Measurements from ENCODE around the gene RBMXL3. TPM values are rescaled to one million over a fixed set of nuclear protein-coding genes. Genes with fewer than 3 reads are reported as not detected.

Gene RBMXL3
- not detected for total RNA-seq

DNA sequence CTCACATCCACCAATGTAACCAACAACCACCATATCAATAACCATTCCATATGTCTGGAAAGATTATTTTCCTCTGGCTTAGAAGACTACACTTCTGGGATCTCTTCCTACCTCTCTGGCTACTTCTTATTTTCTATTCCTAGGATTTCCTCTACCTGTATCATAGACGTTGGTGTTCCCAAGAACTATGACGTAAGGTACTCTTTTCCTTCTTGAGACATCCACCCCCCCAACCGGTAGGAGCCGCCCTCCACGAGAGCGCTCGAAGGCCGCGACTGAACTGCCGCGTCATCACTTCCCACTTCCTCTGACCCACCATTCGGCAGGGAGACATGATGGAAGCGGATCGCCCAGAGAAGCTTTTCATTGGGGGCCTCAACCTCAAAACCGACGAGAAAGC, at the start of gene RBMXL3:
TSS of gene RBMXL3 (plus strand) at position 301 of the 400 bp plus-strand sequence. CDS start at position 333, 32 bp downstream.
- TF ChIP-seq, protein P1, sequence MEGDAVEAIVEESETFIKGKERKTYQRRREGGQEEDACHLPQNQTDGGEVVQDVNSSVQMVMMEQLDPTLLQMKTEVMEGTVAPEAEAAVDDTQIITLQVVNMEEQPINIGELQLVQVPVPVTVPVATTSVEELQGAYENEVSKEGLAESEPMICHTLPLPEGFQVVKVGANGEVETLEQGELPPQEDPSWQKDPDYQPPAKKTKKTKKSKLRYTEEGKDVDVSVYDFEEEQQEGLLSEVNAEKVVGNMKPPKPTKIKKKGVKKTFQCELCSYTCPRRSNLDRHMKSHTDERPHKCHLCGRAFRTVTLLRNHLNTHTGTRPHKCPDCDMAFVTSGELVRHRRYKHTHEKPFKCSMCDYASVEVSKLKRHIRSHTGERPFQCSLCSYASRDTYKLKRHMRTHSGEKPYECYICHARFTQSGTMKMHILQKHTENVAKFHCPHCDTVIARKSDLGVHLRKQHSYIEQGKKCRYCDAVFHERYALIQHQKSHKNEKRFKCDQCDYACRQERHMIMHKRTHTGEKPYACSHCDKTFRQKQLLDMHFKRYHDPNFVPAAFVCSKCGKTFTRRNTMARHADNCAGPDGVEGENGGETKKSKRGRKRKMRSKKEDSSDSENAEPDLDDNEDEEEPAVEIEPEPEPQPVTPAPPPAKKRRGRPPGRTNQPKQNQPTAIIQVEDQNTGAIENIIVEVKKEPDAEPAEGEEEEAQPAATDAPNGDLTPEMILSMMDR (IDR thresholded peaks at IDR 0.05), result no peak

DNA sequence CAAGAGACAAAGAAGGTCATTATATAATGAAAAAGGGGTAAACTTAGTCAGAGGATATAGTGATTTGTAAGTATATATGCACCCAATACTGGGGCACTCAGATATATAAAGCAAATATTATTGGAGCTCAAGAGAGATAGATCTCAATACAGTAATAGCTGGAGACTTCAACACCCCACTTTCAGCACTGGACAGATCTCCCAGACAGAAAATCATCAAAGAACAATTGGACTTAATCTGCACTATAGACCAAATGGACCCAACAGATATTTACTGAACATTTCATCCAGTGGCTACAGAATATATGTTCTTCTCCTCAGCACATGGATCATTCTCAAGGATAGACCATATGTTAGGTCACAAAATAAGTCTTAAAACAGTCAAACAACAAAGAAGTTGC, 47.2 kb upstream of the RBMXL3 start:
- no peak for ATAC-seq
- TF ChIP-seq, protein P1 (IDR thresholded peaks at IDR 0.05), result no peak
- ChIA-PET POLR2A (no interaction called here), CTCF (no interaction called here)
- Mint-ChIP-seq H3K27ac (no peak overlapping the region), H3K4me1 (ENCODE audit: low read depth) (no peaks in the 10 kb centered on the region), H3K9me3 (peaks cover 5% of the 10 kb centered on the region), H3K4me3 (no peak overlapping the region), H3K27me3 (no peaks in the 10 kb centered on the region), H3K36me3 (ENCODE audit: low read depth) (no peaks in the 10 kb centered on the region)
- DNase-seq, result no peak
- intact Hi-C loops (cut with micrococcal nuclease), result no loop called here

More for the DNA sequence above, at the start of gene RBMXL3:
- ATAC-seq (no peak), DNase-seq (no peak)
- CTCF ChIA-PET, result no interaction called here
- Mint-ChIP-seq H3K27me3 (no peaks in the 10 kb centered on the region), H3K4me1 (ENCODE audit: low read depth) (no peaks in the 10 kb centered on the region), H3K9me3 (no peaks in the 10 kb centered on the region), H3K27ac (no peak within 1 kb of the TSS), H3K36me3 (ENCODE audit: low read depth) (no peaks in the 10 kb centered on the region), H3K4me3 (no peak within 1 kb of the TSS)
- intact Hi-C loops (cut with micrococcal nuclease), result no loop called here
- POLR2A ChIA-PET, result no interaction called here

DNA sequence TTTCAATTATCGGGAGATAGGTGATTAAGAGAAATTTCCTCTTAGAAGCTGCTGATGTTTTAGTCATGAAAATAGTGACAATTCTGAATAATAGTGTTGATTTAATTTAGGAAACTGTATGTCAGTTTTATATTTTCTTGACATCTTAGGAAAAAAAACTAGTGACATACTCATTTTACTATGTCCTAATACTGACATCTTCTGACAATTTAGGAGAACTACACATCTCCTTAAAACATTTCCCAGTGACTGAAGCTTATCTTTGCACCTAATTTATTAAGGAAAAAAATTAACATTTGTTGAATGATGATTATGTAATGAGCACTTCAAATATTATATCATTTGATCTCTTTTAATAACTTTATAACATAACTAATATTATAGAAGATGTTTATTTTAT, 42.0 kb upstream of the RBMXL3 start:
- H3K27ac Mint-ChIP-seq, result no peak overlapping the region
- CTCF ChIA-PET, result no interaction called here
- TF ChIP-seq, protein P1 (IDR thresholded peaks at IDR 0.05), result no peak
- H3K4me3 Mint-ChIP-seq, result no peak overlapping the region
- DNase-seq, result no peak
- intact Hi-C loops (cut with micrococcal nuclease), result no loop called here
- no peak for ATAC-seq
- H3K27me3 Mint-ChIP-seq, result no peaks in the 10 kb centered on the region
- peaks cover 4% of the 10 kb centered on the region for H3K9me3 Mint-ChIP-seq
- no peaks in the 10 kb centered on the region for H3K36me3 Mint-ChIP-seq (ENCODE audit: low read depth)
- no peaks in the 10 kb centered on the region for H3K4me1 Mint-ChIP-seq (ENCODE audit: low read depth)
- POLR2A ChIA-PET, result no interaction called here

DNA sequence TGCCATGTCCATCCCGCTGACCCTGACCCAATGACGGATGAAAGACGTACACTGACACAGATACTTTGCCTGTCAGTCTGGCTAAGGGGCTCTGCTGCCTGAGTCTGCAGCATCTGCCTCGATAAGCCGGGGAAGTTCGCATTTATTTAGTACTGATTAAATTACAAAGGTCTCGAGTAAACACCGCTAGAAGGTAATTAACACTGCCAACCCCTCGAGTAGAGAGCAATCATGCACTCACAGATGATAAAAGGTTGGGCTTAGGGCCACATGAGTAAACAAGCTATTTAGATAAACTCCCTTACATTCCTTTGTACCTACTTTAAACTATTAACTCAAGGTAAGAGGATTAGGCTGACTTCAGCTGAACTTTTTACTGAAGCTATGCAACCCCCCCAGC, 16.0 kb upstream of the RBMXL3 start:
- H3K27me3 Mint-ChIP-seq, result no peaks in the 10 kb centered on the region
- TF ChIP-seq, protein P1 (IDR thresholded peaks at IDR 0.05), result no peak
- DNase-seq (no peak), ATAC-seq (no peak)
- no peak overlapping the region for H3K27ac Mint-ChIP-seq
- H3K4me1 Mint-ChIP-seq (ENCODE audit: low read depth), result no peaks in the 10 kb centered on the region
- CTCF ChIA-PET, result no interaction called here
- H3K4me3 Mint-ChIP-seq, result no peak overlapping the region
- intact Hi-C loops (cut with micrococcal nuclease), result no loop called here
- POLR2A ChIA-PET, result no interaction called here
- H3K36me3 Mint-ChIP-seq (ENCODE audit: low read depth), result no peaks in the 10 kb centered on the region
- no peaks in the 10 kb centered on the region for H3K9me3 Mint-ChIP-seq

- Mint-ChIP-seq H3K27me3 (no peaks in the 10 kb centered on the region), H3K27ac (no peak overlapping the region), H3K4me3 (no peak overlapping the region), H3K9me3 (no peaks in the 10 kb centered on the region), H3K36me3 (ENCODE audit: low read depth) (no peaks in the 10 kb centered on the region), H3K4me1 (ENCODE audit: low read depth) (no peaks in the 10 kb centered on the region)
- DNase-seq, result no peak
- no peak for ATAC-seq
- ChIA-PET POLR2A (no interaction called here), CTCF (no interaction called here)
- TF ChIP-seq, protein P1 (IDR thresholded peaks at IDR 0.05), result no peak
- intact Hi-C loops (cut with micrococcal nuclease), result no loop called here
These were observed 14.7 kb upstream of the RBMXL3 start for GRCh38 chrX:115174548-115174947.

Measured in activated CD8-positive, alpha-beta T cell treated with anti-CD3 and anti-CD28 coated beads for 36 hours (primary cell).